HepG2 (cell line): ENCODE data around the gene ZCCHC8. TPM values are rescaled to one million over a fixed set of nuclear protein-coding genes. Genes with fewer than 3 reads are reported as not detected.
"Not testable (repeated sequence)": the region's sequence is repeated elsewhere in the genome, so short reads cannot be mapped to it uniquely, and the experiment has no call there.

Experiments
- CEBPB ChIP-seq: IDR thresholded peaks from 2 replicates; pipeline ENCODE4 v1.6.1; 2011; ENCODE audit warnings: low read depth, low read length, improper control_type of control experiment, borderline replicate concordance
- CEBPG ChIP-seq: IDR thresholded peaks from 2 replicates; pipeline ENCODE4 v1.6.1; 2016
- EP300 ChIP-seq, 3 experiments: sonication (generic) in 1 of 3; formaldehyde crosslinking in 1 of 3; IDR thresholded peaks; 2 replicates each; pipeline versions ENCODE4 v1.5.1 to v1.6.1; 2011 to 2020; ENCODE audit warnings: low read depth in 2 of 3, low read length in 2 of 3, borderline replicate concordance in 1 of 3, improper control_type of control experiment in 1 of 3, mild to moderate bottlenecking in 1 of 3, missing genetic modification reagents in 1 of 3, moderate library complexity in 1 of 3
- LCORL ChIP-seq, 2 experiments: fragments of 450-650 bp in 1 of 2; sonication (generic) in 1 of 2; formaldehyde crosslinking in 1 of 2; IDR thresholded peaks; 2 replicates each; pipeline versions ENCODE4 v1.5.0 to v1.6.1; 2017 to 2020; ENCODE audit warnings: antibody characterized with exemption in 1 of 2, missing genetic modification reagents in 1 of 2
- MYC ChIP-seq: sonication (generic); formaldehyde crosslinking; IDR thresholded peaks from 2 replicates; pipeline ENCODE4 v1.9.0; 2021; ENCODE audit warnings: missing genetic modification reagents, borderline replicate concordance
- SOX13 ChIP-seq, 3 experiments: fragments of 450-650 bp in 1 of 3; sonication (generic) in 1 of 3; formaldehyde crosslinking in 1 of 3; IDR thresholded peaks in 2 of 3; conservative IDR thresholded peaks in 1 of 3; 2 replicates each; pipeline versions ENCODE4 v1.5.0 to v1.6.1; 2016 to 2020; ENCODE audit warnings: antibody characterized with exemption in 1 of 3, mild to moderate bottlenecking in 1 of 3, missing compliant biosample characterization in 1 of 3, missing genetic modification reagents in 1 of 3, moderate library complexity in 1 of 3
- ZMYM3 ChIP-seq: sonication (generic); formaldehyde crosslinking; IDR thresholded peaks from 2 replicates; pipeline ENCODE4 v1.5.1; 2020; ENCODE audit warnings: mild to moderate bottlenecking, missing genetic modification reagents
- ZNF121 ChIP-seq: sonication (generic); formaldehyde crosslinking; IDR thresholded peaks from 2 replicates; pipeline ENCODE4 v1.5.0; 2020; ENCODE audit warnings: mild to moderate bottlenecking, missing genetic modification reagents
- polyA plus RNA-seq, 8 experiments: library from polyadenylated mRNA; depleted of rRNA in 3 of 8; stranded (reverse) in 7 of 8; unstranded in 1 of 8; fragments of >200 nt; fragmentation: Illumina TruSeq in 4 of 8; extraction: Trizol in 4 of 8; gene quantifications; 2 replicates each; pipeline versions ENCODE4 v1.2.1 to v1.2.3, GENCODE V29; 2011 to 2016; ENCODE audit warnings: low read depth in 4 of 8, missing spikeins in 1 of 8, mixed read lengths in 1 of 8; ENCODE audit not compliant: insufficient read depth in 1 of 8
- total RNA-seq, 5 experiments: library from RNA; depleted of rRNA; stranded (reverse); fragments of >200 nt; fragmentation: Illumina TruSeq; extraction: Trizol; gene quantifications; 2 replicates each; pipeline ENCODE4 v1.2.3, GENCODE V29; 2016; ENCODE audit warnings: low read depth in 1 of 5
- TF ChIP-seq, protein P1 (sequence below): IDR thresholded peaks from 2 replicates; pipeline ENCODE4 v1.6.1; 2012; ENCODE audit warnings: low read depth, low read length, improper control_type of control experiment
- TF ChIP-seq, protein P2 (sequence below): sonication (generic); formaldehyde crosslinking; IDR thresholded peaks from 2 replicates; pipeline ENCODE4 v1.5.0; 2020; ENCODE audit warnings: mild to moderate bottlenecking, missing genetic modification reagents, borderline replicate concordance
- TF ChIP-seq, protein P3 (sequence below): IDR thresholded peaks from 2 replicates; pipeline ENCODE4 v1.6.1; 2012; ENCODE audit warnings: inconsistent platforms
- TF ChIP-seq, protein P4 (sequence below): sonication (generic); formaldehyde crosslinking; IDR thresholded peaks from 2 replicates; pipeline ENCODE4 v1.5.1; 2020; ENCODE audit warnings: mild to moderate bottlenecking, missing genetic modification reagents, moderate library complexity
- TF ChIP-seq, protein P5 (sequence below): sonication (generic); formaldehyde crosslinking; IDR thresholded peaks from 2 replicates; pipeline ENCODE4 v1.4.0; 2020; ENCODE audit warnings: missing genetic modification reagents

ZCCHC8 gene
- total and polyA plus RNA-seq, 2 of the 13 experiments (the other 11 are each of a cell fraction or from before 2014, with no cell fraction given), result 18.6 to 20.9 TPM

DNA sequence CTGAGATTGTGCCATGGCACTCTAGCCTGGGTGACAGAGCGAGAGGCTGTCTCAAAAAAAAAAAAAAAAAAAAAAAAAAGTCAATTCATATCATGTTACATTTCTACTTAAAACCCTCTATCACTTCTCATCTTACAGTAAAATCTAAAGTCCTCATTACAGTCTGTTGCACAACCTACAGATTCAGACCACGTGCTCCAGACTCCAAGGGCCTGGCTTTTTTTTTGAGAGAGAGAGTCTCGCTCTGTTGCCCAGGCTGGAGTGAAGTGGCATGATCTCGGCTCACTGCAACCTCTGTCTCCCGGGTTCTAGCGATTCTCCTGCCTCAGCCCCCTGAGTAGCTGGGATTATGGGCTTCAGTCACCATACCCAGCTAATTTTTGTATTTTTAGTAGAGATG is 14.4 kb downstream of the ZCCHC8 start (continued):
- TF ChIP-seq EP300 (IDR thresholded peaks at IDR 0.05; ENCODE audit: low read depth in 2 of 2, low read length in 2 of 2) (peak in 1 of 2 experiments; percentile 26; a peak in 1 of 4 replicates), CEBPB (peak; percentile 89), CEBPG (peak; percentile 76), ZMYM3 (peak; percentile 38; the same call in 1 of the 2 replicates), MYC (CRISPR knock-in tag) (peak; percentile 25; the same call in 1 of the 2 replicates), LCORL (CRISPR knock-in tag; IDR thresholded peaks at IDR 0.05) (0 out of 2 replicates have a peak, but pooled peaks have one; percentile 19), SOX13 (CRISPR knock-in tag; conservative IDR thresholded peaks at IDR 0.05 in 1 of 2, IDR thresholded peaks at IDR 0.05 in 1 of 2) (peak in 1 of 2 experiments; percentile 26; a peak in 1 of 4 replicates), ZNF121 (CRISPR knock-in tag) (peak; percentile 96)
- TF ChIP-seq EP300 (CRISPR knock-in tag; IDR thresholded peaks at IDR 0.05; ENCODE audit: borderline replicate concordance); LCORL (IDR thresholded peaks at IDR 0.05); SOX13 (IDR thresholded peaks at IDR 0.05): not testable (repeated sequence)
- TF ChIP-seq, protein P1, sequence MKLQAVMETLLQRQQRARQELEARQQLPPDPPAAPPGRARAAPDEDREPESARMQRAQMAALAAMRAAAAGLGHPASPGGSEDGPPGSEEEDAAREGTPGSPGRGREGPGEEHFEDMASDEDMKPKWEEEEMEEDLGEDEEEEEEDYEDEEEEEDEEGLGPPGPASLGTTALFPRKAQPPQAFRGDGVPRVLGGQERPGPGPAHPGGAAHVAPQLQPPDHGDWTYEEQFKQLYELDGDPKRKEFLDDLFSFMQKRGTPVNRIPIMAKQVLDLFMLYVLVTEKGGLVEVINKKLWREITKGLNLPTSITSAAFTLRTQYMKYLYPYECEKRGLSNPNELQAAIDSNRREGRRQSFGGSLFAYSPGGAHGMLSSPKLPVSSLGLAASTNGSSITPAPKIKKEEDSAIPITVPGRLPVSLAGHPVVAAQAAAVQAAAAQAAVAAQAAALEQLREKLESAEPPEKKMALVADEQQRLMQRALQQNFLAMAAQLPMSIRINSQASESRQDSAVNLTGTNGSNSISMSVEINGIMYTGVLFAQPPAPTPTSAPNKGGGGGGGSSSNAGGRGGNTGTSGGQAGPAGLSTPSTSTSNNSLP, result peak; percentile 20; the same call in 1 of the 2 replicates
- TF ChIP-seq, protein P2, sequence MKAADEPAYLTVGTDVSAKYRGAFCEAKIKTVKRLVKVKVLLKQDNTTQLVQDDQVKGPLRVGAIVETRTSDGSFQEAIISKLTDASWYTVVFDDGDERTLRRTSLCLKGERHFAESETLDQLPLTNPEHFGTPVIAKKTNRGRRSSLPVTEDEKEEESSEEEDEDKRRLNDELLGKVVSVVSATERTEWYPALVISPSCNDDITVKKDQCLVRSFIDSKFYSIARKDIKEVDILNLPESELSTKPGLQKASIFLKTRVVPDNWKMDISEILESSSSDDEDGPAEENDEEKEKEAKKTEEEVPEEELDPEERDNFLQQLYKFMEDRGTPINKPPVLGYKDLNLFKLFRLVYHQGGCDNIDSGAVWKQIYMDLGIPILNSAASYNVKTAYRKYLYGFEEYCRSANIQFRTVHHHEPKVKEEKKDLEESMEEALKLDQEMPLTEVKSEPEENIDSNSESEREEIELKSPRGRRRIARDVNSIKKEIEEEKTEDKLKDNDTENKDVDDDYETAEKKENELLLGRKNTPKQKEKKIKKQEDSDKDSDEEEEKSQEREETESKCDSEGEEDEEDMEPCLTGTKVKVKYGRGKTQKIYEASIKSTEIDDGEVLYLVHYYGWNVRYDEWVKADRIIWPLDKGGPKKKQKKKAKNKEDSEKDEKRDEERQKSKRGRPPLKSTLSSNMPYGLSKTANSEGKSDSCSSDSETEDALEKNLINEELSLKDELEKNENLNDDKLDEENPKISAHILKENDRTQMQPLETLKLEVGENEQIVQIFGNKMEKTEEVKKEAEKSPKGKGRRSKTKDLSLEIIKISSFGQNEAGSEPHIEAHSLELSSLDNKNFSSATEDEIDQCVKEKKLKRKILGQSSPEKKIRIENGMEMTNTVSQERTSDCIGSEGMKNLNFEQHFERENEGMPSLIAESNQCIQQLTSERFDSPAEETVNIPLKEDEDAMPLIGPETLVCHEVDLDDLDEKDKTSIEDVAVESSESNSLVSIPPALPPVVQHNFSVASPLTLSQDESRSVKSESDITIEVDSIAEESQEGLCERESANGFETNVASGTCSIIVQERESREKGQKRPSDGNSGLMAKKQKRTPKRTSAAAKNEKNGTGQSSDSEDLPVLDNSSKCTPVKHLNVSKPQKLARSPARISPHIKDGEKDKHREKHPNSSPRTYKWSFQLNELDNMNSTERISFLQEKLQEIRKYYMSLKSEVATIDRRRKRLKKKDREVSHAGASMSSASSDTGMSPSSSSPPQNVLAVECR (CRISPR knock-in tag), result peak; percentile 21; the same call in 1 of the 2 replicates
- TF ChIP-seq, protein P3, sequence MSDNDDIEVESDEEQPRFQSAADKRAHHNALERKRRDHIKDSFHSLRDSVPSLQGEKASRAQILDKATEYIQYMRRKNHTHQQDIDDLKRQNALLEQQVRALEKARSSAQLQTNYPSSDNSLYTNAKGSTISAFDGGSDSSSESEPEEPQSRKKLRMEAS, result 0 out of 2 replicates have a peak, but pooled peaks have one; percentile 42
- TF ChIP-seq, protein P4, sequence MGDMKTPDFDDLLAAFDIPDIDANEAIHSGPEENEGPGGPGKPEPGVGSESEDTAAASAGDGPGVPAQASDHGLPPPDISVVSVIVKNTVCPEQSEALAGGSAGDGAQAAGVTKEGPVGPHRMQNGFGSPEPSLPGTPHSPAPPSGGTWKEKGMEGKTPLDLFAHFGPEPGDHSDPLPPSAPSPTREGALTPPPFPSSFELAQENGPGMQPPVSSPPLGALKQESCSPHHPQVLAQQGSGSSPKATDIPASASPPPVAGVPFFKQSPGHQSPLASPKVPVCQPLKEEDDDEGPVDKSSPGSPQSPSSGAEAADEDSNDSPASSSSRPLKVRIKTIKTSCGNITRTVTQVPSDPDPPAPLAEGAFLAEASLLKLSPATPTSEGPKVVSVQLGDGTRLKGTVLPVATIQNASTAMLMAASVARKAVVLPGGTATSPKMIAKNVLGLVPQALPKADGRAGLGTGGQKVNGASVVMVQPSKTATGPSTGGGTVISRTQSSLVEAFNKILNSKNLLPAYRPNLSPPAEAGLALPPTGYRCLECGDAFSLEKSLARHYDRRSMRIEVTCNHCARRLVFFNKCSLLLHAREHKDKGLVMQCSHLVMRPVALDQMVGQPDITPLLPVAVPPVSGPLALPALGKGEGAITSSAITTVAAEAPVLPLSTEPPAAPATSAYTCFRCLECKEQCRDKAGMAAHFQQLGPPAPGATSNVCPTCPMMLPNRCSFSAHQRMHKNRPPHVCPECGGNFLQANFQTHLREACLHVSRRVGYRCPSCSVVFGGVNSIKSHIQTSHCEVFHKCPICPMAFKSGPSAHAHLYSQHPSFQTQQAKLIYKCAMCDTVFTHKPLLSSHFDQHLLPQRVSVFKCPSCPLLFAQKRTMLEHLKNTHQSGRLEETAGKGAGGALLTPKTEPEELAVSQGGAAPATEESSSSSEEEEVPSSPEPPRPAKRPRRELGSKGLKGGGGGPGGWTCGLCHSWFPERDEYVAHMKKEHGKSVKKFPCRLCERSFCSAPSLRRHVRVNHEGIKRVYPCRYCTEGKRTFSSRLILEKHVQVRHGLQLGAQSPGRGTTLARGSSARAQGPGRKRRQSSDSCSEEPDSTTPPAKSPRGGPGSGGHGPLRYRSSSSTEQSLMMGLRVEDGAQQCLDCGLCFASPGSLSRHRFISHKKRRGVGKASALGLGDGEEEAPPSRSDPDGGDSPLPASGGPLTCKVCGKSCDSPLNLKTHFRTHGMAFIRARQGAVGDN (CRISPR knock-in tag), result peak; percentile 67; the same call in 1 of the 2 replicates
- TF ChIP-seq, protein P5, sequence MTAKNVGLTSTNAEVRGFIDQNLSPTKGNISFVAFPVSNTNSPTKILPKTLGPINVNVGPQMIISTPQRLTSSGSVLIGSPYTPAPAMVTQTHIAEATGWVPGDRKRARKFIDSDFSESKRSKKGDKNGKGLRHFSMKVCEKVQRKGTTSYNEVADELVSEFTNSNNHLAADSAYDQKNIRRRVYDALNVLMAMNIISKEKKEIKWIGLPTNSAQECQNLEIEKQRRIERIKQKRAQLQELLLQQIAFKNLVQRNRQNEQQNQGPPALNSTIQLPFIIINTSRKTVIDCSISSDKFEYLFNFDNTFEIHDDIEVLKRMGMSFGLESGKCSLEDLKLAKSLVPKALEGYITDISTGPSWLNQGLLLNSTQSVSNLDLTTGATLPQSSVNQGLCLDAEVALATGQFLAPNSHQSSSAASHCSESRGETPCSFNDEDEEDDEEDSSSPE (CRISPR knock-in tag), result peak; percentile 39; the same call in 1 of the 2 replicates
